ENCODE measurements around the gene CDKAL1.
"Not testable (repeated sequence)": the region's sequence is repeated elsewhere in the genome, so short reads cannot be mapped to it uniquely, and the experiment has no call there.

The CDKAL1 gene

GRCh38 chr6:20554326-20554725 lies 20.1 kb downstream of the CDKAL1 start:
- DNase-seq (ENCODE audit: low read depth), result no peak

- DNase-seq (ENCODE audit: low read depth), result no peak
Observed at GRCh38 chr6:20554817-20555216, 20.6 kb downstream of the CDKAL1 start.

- DNase-seq (ENCODE audit: low read depth), result no peak
Observed at GRCh38 chr6:20559924-20560551, 25.8 kb downstream of the CDKAL1 start.

GRCh38 chr6:20563377-20563776 lies 29.1 kb downstream of the CDKAL1 start:
- DNase-seq (ENCODE audit: low read depth), result no peak

GRCh38 chr6:20564269-20564668 lies 30.0 kb downstream of the CDKAL1 start:
- no peak for DNase-seq (ENCODE audit: low read depth)

- DNase-seq (ENCODE audit: low read depth), result no peak
Observed at GRCh38 chr6:20564777-20565176, 30.5 kb downstream of the CDKAL1 start.

GRCh38 chr6:20565342-20565741 lies 31.1 kb downstream of the CDKAL1 start:
- no peak for DNase-seq (ENCODE audit: low read depth)

GRCh38 chr6:20566109-20566508 lies 31.9 kb downstream of the CDKAL1 start:
- no peak for DNase-seq (ENCODE audit: low read depth)

GRCh38 chr6:20569000-20569610 lies 34.8 kb downstream of the CDKAL1 start:
- no peak for DNase-seq (ENCODE audit: low read depth)

- no peak for DNase-seq (ENCODE audit: low read depth)
Observed at GRCh38 chr6:20571261-20571660, 37.0 kb downstream of the CDKAL1 start.

- no peak for DNase-seq (ENCODE audit: low read depth)
Observed at GRCh38 chr6:20572288-20572687, 38.0 kb downstream of the CDKAL1 start.

- DNase-seq (ENCODE audit: low read depth), result peak; percentile 32
Observed at GRCh38 chr6:20572940-20573339, 38.7 kb downstream of the CDKAL1 start.

GRCh38 chr6:20574355-20574754 lies 40.1 kb downstream of the CDKAL1 start:
- no peak for DNase-seq (ENCODE audit: low read depth)

GRCh38 chr6:20575125-20575524 lies 40.9 kb downstream of the CDKAL1 start:
- DNase-seq (ENCODE audit: low read depth), result no peak

GRCh38 chr6:20575704-20576451 lies 41.6 kb downstream of the CDKAL1 start:
- no peak for DNase-seq (ENCODE audit: low read depth)

GRCh38 chr6:20577173-20577688 lies 43.0 kb downstream of the CDKAL1 start:
- no peak for DNase-seq (ENCODE audit: low read depth)

GRCh38 chr6:20581070-20581469 lies 46.8 kb downstream of the CDKAL1 start:
- DNase-seq (ENCODE audit: low read depth), result no peak

- DNase-seq (ENCODE audit: low read depth), result no peak
Observed at GRCh38 chr6:20582586-20583443, 48.6 kb downstream of the CDKAL1 start.

- DNase-seq (ENCODE audit: low read depth), result no peak
Observed at GRCh38 chr6:20583444-20583800, 49.2 kb downstream of the CDKAL1 start.

- DNase-seq (ENCODE audit: low read depth), result no peak
Observed at GRCh38 chr6:20584100-20584731, 50.0 kb downstream of the CDKAL1 start.

GRCh38 chr6:20589266-20589665 lies 55.0 kb downstream of the CDKAL1 start:
- no peak for DNase-seq (ENCODE audit: low read depth)

GRCh38 chr6:20590476-20590875 lies 56.2 kb downstream of the CDKAL1 start:
- DNase-seq (ENCODE audit: low read depth), result not testable (repeated sequence)

Measured in HS-5 (cell line).